NB4 (cell line): ENCODE results near the gene EGFL7.

Experiments used
- CTCF ChIP-seq: IDR thresholded peaks from one replicate; pipeline ENCODE4 v1.5.1; 2012; ENCODE audit warnings: low read depth, low read length
- POLR2A ChIP-seq: IDR thresholded peaks from 2 replicates; pipeline ENCODE4 v1.6.1; 2011; ENCODE audit warnings: mild to moderate bottlenecking; ENCODE audit not compliant: insufficient read length; ENCODE audit errors: extremely low read depth

GRCh38 chr9:136684799-136685198 is 22.1 kb downstream of the EGFL7 start:
- TF ChIP-seq CTCF, result no peak
- TF ChIP-seq POLR2A, result no peak
